Amniotic epithelial cell (primary cell): ENCODE measurements around the gene ATP2B2.

Experiments used
- DNase-seq: peaks from one replicate; pipeline ENCODE4 v3.0.0-alpha.2; 2010; ENCODE audit warnings: low read depth

ATP2B2 gene

DNA sequence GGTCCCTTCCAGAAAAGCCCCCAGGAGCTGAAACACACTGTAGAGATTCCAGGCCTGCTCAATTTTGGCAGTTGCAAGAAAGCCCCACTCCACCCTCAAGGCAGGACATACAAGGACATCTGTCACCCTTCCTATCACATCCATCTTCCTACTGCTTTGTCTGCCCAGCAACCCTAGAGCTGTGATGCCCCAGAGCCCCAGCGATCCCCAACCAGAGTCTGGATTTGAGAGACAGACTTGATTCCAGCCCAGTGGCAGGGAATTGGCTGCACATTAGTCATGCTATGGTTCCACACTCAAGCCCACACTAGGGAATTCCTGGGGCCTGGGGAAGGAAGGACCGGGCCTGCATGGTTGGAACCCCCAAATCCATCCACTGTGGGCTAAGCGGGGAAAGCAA lies 56.8 kb downstream of the ATP2B2 start:
- DNase-seq, result no peak

DNA sequence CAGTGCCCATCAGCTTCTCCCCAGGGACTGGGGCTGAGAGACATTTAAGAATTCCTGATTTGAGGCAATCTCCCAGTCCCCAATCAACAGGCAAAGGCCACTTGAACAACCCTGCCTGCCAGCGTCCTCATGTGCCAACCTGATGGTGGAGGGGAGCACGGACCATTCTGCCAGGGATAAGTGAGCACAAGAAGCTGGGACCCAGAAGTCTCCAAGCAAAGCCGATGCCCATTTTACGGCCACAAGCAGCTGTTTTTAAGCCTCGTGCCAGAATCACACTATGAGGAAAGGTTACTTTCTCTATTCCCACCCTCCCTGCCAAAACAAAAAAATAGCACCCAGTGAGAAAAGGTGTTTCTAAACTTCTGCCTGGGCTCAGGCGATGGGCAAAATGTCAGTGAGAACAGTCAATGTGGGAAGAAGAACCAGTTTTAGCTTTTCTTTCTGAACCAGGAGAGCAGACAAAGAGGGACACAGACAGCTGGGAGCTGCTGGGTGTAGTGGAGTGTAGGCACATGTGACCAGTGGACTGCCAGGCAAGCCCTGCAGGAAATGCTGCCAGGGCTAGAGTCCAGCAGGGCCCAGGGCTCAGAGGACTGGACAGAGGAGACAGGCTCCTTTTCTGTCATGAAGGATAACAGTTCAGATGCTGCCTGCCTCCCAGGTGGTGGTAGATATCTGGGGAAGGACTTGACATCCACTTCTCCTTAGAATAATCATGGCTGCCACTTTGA lies 57.7 kb downstream of the ATP2B2 start:
- DNase-seq, result no peak

DNA sequence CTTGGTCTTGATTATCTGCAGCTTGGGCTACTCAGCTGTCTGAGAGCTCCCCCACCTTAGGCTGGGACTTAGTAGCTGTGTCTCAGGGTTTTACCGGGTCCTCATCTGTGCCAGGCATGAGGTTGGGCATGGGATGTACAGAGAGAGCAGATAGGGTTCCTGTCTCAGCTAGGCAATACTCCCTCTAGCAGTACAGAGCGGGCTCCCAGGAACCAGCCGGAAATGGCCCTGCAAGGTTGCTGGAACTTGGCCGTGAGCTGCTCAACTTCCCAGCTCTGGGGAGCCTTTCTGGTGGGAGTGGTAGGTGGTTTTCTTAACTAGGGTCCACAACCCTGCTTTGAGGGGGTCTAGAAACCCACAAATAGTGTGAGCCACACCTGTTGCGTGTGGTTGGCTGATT lies 58.3 kb downstream of the ATP2B2 start:
- no peak for DNase-seq

DNA sequence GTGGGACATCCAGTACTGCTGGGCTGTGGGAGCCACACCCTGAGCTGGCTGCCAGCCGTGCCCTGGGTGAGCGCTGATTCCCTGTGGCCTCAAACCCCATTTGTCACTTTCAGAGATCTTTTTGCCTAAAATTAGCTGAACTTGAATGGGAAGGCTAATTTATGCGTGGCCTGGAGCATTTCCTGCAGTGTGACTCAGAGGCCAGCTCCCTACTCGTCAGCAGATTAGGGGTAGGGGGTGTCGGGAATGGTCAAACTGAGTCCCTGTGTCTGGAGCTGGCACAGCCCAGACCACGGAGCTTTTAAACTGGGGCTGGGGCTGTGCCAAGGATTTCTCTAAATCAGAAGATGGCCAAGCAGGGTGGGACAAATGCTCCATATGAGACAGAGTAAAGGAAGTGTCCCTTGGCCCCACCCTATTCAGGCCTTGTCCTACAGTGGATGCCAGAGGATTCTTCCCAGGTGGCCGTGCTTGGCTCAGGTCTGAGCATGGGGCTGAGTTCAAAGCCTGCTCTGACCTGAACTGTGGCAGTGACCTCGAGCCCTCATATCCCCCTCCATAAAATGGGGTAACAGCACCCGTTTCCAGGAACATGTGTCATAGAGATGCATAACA lies 59.7 kb downstream of the ATP2B2 start:
- no peak for DNase-seq

DNA sequence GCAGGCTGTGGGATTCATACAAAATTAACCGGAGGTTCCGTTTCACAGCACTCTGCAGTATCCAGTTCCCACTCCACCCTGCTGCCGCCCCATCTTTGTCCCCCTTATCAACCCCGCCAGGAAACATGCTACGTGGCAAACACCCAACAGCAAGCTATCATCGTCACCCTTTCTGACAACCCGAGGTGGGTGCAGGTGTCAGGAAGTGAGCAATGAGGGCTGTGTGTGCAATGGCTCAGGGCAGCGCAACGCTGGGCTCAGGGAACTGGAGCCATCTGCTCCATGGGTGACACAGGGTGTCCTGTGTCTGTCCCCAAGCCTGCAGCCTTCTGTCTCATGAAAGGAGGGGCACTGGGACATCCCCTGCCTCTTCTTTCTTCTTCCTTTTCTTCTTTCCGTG lies 60.9 kb downstream of the ATP2B2 start:
- no peak for DNase-seq

DNA sequence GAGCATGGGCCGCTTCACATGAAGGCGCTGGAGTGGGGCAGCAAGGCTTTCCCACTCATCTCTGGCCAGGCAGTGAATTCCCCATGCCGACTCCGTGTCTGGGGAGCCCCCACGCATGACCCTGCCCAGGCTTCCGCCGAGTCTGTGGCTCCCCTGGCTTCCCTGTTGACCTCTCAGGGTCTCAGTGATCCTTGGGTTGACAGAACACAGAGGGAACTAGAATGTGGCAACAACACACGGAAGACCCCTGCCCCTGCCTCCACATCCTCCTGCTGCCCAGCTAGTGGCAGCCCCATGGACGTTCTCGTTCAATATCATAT lies 61.3 kb downstream of the ATP2B2 start:
- no peak for DNase-seq

DNA sequence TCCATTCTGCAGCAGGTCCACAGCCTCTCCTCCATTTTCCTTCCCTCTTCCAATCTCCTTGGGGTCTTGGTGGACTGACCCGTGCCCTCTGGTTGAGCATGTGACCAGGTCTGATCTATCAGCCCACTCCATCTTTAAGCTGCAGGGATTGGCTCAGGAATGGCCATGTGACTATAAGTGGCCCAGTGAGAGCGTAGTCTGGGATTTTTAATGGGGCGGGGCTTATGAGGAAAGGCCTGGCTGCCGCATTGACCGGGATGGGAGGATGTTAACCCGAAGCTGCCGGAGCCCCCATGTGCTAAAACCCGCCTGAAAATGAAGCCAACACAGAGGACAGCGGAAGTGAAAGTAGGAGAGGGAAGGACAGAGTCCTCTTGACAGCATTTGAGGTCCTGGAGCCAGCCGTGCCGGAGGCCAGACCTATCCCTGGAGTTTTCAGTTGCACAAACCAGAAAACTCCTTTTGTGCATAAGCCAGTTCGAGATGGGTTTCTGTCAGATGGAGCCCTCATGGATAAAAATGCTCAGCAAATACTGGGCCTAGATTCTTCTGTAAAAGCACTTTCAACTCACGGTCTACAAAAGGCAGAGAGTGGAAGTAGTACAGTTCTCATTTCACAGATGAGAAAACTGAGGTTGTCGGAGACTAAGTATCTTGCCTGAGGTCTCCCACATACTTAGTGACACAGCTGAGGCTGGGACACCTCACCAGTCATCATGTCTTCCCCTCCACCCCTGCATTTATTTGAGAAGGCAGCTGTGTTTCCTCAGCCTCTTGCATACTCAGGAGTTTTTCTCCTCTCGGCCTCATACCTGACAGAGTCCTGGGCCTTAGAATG lies 61.9 kb downstream of the ATP2B2 start:
- DNase-seq, result no peak

DNA sequence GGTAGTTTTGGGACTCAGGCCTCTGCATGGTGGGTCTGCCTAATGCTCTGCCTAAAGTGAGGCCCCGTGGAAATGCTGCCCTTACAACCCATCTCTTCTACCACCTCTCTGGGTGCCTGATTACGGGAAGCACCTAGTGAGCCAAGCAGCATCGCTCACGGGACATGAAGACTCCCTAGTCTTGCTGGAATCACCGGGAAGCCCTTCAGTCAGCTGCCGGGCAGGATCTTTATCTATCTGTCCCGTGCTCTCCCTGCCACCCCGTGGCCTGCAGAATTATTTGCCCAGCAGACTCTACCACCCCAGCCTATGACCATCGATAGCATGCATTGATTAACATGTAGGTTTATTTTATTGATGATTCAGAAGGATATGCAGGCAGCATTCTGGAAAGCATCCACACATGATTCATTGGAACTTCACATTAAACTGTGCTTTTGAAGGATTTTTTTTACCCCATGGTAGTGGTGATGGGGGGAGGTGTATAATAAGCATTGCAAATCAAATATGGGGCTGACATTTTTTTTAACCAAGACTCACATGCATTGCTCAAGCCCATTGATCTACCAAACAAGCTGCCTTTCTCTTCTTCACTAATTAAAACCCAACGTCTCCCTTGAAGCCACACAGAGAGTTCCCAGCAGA lies 63.1 kb downstream of the ATP2B2 start:
- DNase-seq, result no peak

DNA sequence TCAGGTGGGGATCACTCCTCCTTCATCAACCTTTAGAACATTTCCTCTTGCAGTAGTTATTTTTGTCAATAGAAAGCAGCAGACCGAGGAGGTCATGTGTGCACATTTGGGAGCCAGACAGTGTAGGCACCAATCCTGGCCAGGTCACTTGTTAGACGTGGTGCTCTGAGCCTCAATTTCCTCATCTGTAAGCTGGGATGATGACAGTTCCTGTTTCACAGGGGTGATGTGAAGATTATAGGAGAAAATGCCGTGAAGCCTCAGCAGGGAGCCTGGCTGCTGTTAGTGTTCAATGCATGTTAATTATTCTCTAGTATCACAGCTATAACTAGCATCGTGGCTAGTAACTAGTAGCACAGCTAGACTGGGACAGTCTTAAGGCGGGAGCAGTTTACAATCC lies 64.7 kb downstream of the ATP2B2 start:
- no peak for DNase-seq

DNA sequence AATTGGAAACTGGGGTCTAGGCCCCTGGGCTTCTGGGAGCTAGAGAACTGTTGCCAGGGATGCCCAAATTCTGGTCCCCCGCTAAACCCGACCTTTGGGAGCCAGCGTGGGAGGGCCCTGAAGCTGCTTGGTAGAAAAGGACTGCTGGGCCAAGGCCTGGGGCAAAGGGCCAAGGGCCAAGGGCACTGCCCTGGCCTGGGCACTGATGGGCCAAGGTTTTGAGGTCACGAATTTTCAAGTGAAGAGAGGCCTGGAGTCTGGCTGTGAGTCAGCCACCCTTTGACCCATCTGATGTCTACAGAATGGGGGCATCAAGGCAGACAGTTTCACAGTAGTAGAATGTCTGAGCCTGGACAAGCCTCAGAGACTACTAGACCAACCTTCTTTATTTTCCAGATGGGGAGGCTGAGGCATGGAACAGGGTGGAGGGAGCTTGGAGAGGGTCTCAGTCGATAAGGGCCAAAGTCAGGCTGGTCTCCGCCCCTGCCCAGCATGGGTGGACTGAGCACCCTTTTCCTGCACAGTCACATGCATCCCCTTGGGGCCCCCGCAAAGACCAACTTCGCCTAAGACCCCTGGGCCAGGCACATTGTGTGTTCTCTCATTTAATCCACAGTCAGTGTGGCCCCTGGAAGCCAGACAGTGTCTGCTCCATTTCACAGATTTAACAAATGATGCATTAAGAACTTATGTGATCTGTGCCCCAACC lies 66.3 kb downstream of the ATP2B2 start:
- no peak for DNase-seq

DNA sequence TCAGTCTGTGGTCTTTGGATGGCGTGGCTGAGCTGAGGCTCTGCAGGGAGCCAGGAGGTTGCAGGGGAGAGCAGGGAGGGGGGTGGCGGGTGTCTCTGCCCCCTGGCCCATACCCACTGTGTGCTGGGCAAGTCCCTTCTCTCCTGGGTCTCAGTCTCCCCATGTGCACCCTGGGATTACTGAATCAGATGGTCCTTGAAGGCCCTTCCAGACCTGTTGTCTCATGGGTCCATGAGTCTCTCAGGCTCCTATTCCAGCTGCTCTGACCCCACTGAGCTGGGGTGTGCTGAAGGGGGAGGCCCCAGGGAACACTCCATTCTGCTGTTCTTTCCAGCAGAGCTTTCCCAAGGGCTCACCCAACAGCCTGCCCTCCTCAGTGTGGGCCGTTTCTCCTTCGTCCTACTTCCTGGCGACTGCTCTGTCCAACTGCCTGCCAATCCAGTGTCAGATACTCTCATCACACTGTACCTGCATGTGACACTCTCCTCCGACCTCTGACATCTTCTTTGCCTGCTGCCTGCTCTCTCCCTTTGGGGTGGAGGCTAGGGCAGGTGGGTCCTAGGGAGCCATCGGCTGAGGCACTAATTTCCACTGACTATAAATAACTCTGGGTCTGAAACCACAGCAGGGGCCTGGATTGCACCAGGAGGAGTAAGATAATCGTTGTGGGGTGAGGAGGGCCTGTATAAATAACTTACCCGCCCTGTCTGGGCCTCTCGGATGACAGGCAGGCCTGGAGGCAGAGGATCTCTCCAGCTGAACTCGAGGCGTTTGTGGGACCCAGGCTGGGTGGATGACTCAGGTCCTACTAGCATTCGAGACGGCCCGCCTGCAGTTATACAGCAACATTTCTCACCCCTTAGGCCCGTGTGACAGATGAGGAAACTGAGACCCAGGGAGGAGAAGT lies 67.1 kb downstream of the ATP2B2 start:
- peak; percentile 79 for DNase-seq

DNA sequence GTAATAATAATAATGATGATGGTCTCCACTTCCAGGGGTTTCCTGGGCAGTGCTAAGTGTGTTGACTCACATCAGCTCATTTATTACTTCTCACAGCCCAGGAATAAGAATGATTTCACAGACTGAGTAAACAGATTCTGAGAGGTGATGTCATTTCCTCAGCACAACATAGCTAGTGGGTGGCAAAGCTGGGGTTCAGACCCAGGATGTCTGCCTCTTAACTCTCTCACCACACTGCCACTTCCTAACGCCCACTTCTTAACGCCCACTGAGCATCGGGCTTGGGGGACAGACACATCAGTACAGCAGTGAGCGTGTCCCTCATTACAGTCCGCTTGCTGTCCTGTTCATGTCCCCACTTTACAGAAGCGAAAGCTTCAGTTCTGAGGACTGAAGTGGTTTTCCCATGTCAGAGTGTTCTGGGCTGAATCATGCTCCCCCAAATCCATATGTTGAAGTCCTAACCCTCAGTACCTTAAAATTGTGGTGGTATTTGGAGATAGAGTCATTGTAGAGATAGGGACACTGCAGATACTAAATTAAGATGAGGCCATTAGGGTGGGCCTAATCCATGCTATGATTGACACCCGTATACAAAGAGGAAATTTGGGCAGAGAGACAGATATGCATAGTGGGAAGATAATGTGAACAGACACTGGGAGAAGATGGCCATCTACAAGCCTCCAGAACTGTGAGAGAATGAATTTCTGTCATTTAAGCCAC lies 68.0 kb downstream of the ATP2B2 start:
- DNase-seq, result peak; percentile 62

DNA sequence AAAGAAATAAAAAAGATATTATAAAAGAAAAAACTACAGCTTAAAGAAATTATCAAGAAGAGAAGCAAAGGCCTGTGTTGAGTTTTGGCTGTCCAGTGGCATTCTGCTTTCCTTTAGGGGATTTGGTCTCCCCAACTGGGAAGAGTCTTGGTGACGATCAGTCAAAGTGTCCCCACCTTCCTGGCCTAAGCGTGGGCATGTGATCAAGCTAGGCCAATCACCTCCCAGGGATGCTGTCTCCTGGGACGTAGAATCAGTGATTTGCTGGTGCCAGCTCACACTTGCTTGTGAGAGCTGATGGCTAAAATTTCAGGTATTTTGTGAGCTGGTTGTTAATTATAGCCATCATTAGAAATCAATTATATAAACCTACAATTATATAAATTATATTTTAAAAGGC lies 69.5 kb downstream of the ATP2B2 start:
- DNase-seq, result no peak

DNA sequence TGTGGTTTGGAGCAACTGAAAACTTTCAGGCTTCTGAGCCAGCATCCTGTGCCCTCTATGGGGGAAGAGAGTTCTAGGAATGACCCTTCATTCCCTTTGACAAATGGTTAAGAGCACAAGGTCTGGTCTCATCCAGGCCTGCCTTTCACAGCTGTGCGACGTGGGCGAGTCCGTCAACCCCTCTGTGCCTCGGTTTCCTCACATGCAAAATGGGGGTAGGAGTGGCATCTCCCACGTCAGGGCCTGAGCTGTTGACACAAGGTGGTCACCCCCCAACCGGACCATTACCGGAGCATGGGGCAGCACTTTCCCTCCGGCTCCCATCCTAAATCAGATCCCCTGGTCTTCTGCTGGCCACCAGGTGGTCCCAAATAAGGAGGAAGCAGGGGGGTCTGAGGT lies 70.4 kb downstream of the ATP2B2 start:
- no peak for DNase-seq

DNA sequence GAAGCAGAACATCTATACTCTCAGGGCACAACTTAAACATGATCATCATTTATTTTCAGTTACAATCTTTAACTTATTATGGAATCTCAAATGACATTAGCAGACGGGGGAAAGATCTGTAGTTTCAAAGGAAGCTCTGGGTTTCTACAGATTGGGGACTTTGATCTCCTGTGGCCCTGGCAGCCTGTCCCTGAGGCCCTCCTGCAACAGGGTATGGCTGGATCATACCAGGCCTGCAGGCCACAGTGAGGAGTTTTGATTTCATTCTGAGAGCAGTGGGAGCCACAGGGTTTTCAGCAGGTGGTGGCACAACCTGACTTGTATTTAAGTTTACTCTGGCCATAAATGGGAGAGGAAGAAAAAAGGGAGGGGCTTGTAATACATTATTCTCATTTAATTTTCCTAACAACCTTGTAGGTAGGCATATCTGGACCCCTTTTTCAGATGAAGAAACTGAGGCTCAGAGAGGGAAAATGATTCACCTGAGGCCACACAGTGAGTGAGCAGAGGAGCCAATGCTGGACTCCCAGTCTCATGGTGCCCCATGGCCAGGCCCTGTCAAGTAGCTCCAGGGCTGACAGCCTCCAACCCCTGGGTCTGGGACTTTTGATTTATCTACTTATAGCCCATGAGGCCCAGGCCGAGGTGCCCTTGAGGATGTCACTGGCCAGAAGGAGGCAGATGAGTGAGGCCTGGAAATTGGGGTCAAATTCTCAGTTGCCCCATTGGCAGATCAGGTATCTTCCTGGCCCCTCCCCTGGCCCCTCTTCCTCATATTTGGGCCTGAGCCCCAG lies 71.0 kb downstream of the ATP2B2 start:
- no peak for DNase-seq

DNA sequence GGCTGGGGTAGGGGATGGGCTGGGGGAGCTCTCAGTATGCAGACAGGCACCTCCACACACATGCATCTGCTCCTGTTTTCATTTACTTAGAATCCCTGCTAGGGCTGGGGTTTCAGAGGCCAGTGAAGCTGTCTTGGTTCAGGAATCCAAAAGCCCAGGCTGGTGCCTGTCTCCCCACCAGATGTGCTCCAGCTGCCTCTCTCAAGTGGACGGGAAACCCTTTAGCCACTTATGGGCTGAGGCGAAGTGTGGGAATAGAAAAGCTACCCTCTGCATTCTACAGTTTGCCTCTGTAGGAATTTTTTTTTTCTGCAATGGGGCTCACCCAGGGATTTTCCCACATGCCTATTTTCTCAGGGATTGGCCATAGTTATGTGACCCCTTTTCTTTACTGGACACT lies 72.5 kb downstream of the ATP2B2 start:
- no peak for DNase-seq

DNA sequence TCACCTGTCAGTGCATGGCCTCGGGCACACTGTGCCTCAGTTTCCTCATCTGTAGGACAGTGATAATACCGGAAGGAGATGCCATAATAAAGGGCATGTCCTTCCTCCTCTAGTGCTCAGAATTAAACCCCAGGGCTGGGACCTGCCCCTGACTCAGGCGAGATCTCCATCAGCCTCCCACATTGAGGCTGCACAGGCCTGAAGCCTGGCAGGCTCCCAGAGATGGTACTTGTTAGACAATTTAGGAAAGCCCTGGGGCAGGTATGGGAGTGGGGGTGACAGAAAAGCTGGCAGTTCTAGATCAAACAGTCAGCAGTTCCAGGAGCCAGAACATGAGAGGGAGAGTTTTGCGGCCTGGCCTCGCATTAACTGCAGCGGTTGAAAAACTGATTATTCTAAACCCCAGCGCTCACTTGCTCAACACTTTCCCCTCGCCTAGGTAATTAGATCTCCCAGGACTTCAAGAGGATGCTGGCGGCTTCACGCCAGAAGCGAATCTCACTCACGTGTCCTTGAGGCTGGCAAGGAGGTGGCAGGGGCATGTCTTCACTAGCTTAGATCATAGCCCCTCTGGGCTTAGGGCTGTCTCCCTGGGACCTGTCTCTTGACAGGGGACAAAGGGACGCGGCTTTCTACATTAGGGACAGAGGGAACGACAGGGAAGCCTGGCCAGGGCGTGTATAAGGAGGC lies 73.1 kb downstream of the ATP2B2 start:
- DNase-seq, result no peak

DNA sequence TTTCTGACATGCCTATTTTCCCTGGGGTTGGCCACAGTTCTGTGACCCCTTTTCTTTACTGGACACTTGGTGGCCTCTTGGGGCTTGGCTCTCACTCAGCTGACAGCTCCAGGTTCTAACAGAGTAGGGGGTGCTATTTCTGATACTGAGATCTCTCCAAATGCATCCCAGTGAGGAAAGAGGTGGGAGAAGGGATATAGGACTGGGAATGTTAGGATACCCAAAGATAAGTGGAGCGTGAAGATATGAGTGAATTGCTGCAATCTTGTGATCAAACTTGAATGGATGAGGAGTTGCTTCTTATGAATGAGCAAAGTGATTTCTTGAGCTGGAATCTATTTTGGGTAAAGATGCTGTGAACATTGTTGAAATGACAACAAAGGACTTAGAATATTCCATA lies 74.6 kb downstream of the ATP2B2 start:
- DNase-seq, result no peak
